ENCODE measurements around the gene CHURC1. TPM values are rescaled to one million over a fixed set of nuclear protein-coding genes. Genes with fewer than 3 reads are reported as not detected.

The CHURC1 gene
- total and polyA plus RNA-seq, 2 experiments from 2014 or later = 62.4 to 134 TPM

GRCh38 chr14:64948612-64949210 lies 34.5 kb downstream of the CHURC1 start:
- Histone ChIP-seq H3K9me3 (ENCODE audit: low read depth) (no peaks in the 10 kb centered on the region), H3K4me1 (ENCODE audit: insufficient read depth) (no peaks in the 10 kb centered on the region), H3K4me3 (no peak overlapping the region), H3K79me2 (no peaks in the 10 kb centered on the region), H3K9me2 (replicated peaks; ENCODE audit: insufficient read depth) (no peaks in the 10 kb centered on the region), H3K27ac (no peak overlapping the region), H3K36me3 (replicated peaks; ENCODE audit: insufficient read depth, low read depth) (no peaks in the 10 kb centered on the region), H2AFZ (no peak overlapping the region), H4K20me1 (ENCODE audit: insufficient read depth, poor library complexity, severe bottlenecking) (no peaks in the 10 kb centered on the region), H3K27me3 (no peaks in the 10 kb centered on the region), H3K4me2 (no peak overlapping the region)
- 91% methylated on average over 8 of the region's 8 CpGs for WGBS (ENCODE audit: low lambda C conversion rate, missing lambda C conversion rate)
- TF ChIP-seq EZH2 (IDR thresholded peaks at IDR 0.05; ENCODE audit: borderline replicate concordance) = no peak
- no peak for TF ChIP-seq CTCF (IDR thresholded peaks at IDR 0.05; ENCODE audit: poor library complexity)
- no peak for TF ChIP-seq EZH2phosphoT487 (IDR thresholded peaks at IDR 0.05; ENCODE audit: low read depth, severe bottlenecking, unreplicated experiment)
- no peak for DNase-seq (ENCODE audit: low spot score)

GRCh38 chr14:64950889-64951288 lies 36.6 kb downstream of the CHURC1 start:
- no peaks in the 10 kb centered on the region for H3K36me3 ChIP-seq (replicated peaks; ENCODE audit: insufficient read depth, low read depth)
- H3K79me2 ChIP-seq = no peaks in the 10 kb centered on the region
- no peaks in the 10 kb centered on the region for H3K9me2 ChIP-seq (replicated peaks; ENCODE audit: insufficient read depth)
- H3K27ac ChIP-seq = no peak overlapping the region
- no peak overlapping the region for H3K4me2 ChIP-seq
- no peaks in the 10 kb centered on the region for H3K27me3 ChIP-seq
- H3K9me3 ChIP-seq (ENCODE audit: low read depth) = no peaks in the 10 kb centered on the region
- H4K20me1 ChIP-seq (ENCODE audit: insufficient read depth, poor library complexity, severe bottlenecking) = no peaks in the 10 kb centered on the region
- no peak overlapping the region for H3K4me3 ChIP-seq
- TF ChIP-seq CTCF (IDR thresholded peaks at IDR 0.05; ENCODE audit: poor library complexity) (no peak), EZH2 (IDR thresholded peaks at IDR 0.05; ENCODE audit: borderline replicate concordance) (no peak), EZH2phosphoT487 (IDR thresholded peaks at IDR 0.05; ENCODE audit: low read depth, severe bottlenecking, unreplicated experiment) (no peak)
- DNase-seq (ENCODE audit: low spot score) = no peak
- no peaks in the 10 kb centered on the region for H3K4me1 ChIP-seq (ENCODE audit: insufficient read depth)
- 98% methylated on average over 8 of the region's 8 CpGs for WGBS (ENCODE audit: low lambda C conversion rate, missing lambda C conversion rate)
- H2AFZ ChIP-seq = no peak overlapping the region

- Histone ChIP-seq H3K27ac (no peak overlapping the region), H3K27me3 (no peaks in the 10 kb centered on the region), H4K20me1 (ENCODE audit: insufficient read depth, poor library complexity, severe bottlenecking) (no peaks in the 10 kb centered on the region), H3K79me2 (no peaks in the 10 kb centered on the region), H3K4me3 (no peak overlapping the region), H3K9me2 (replicated peaks; ENCODE audit: insufficient read depth) (no peaks in the 10 kb centered on the region), H3K4me1 (ENCODE audit: insufficient read depth) (no peaks in the 10 kb centered on the region), H3K4me2 (no peak overlapping the region), H2AFZ (no peak overlapping the region), H3K9me3 (ENCODE audit: low read depth) (no peaks in the 10 kb centered on the region), H3K36me3 (replicated peaks; ENCODE audit: insufficient read depth, low read depth) (no peaks in the 10 kb centered on the region)
- 96% methylated on average over 8 of the region's 8 CpGs for WGBS (ENCODE audit: low lambda C conversion rate, missing lambda C conversion rate)
- TF ChIP-seq CTCF (IDR thresholded peaks at IDR 0.05; ENCODE audit: poor library complexity) (no peak), EZH2phosphoT487 (IDR thresholded peaks at IDR 0.05; ENCODE audit: low read depth, severe bottlenecking, unreplicated experiment) (no peak), EZH2 (IDR thresholded peaks at IDR 0.05; ENCODE audit: borderline replicate concordance) (no peak)
- no peak for DNase-seq (ENCODE audit: low spot score)
These were observed 37.0 kb downstream of the CHURC1 start for GRCh38 chr14:64951291-64951690.

GRCh38 chr14:64951724-64952123 lies 37.5 kb downstream of the CHURC1 start:
- H3K9me2 ChIP-seq (replicated peaks; ENCODE audit: insufficient read depth) = no peaks in the 10 kb centered on the region
- H3K36me3 ChIP-seq (replicated peaks; ENCODE audit: insufficient read depth, low read depth) = no peaks in the 10 kb centered on the region
- H3K4me2 ChIP-seq = no peak overlapping the region
- H3K9me3 ChIP-seq (ENCODE audit: low read depth) = no peaks in the 10 kb centered on the region
- H4K20me1 ChIP-seq (ENCODE audit: insufficient read depth, poor library complexity, severe bottlenecking) = no peaks in the 10 kb centered on the region
- no peak overlapping the region for H3K27ac ChIP-seq
- H3K4me3 ChIP-seq = no peak overlapping the region
- H2AFZ ChIP-seq = no peak overlapping the region
- DNase-seq (ENCODE audit: low spot score) = no peak
- no peak for TF ChIP-seq CTCF (IDR thresholded peaks at IDR 0.05; ENCODE audit: poor library complexity)
- TF ChIP-seq EZH2phosphoT487 (IDR thresholded peaks at IDR 0.05; ENCODE audit: low read depth, severe bottlenecking, unreplicated experiment) = no peak
- TF ChIP-seq EZH2 (IDR thresholded peaks at IDR 0.05; ENCODE audit: borderline replicate concordance) = no peak
- no peaks in the 10 kb centered on the region for H3K79me2 ChIP-seq
- H3K27me3 ChIP-seq = no peaks in the 10 kb centered on the region
- H3K4me1 ChIP-seq (ENCODE audit: insufficient read depth) = no peaks in the 10 kb centered on the region
